HG03575 (cell line): Measurements from ENCODE around the gene GRIK2.

Experiments
- ATAC-seq: cut with Tn5 transposase; IDR thresholded peaks from one replicate; pipeline ENCODE4 v1.9.1; 2021; ENCODE audit not compliant: unreplicated experiment, insufficient number of reproducible peaks, low FRiP score; ENCODE audit errors: extremely low read depth

Gene GRIK2

GRCh38 chr6:101803136-101803535 is 409.6 kb downstream of the GRIK2 start:
- no peak for ATAC-seq

DNA sequence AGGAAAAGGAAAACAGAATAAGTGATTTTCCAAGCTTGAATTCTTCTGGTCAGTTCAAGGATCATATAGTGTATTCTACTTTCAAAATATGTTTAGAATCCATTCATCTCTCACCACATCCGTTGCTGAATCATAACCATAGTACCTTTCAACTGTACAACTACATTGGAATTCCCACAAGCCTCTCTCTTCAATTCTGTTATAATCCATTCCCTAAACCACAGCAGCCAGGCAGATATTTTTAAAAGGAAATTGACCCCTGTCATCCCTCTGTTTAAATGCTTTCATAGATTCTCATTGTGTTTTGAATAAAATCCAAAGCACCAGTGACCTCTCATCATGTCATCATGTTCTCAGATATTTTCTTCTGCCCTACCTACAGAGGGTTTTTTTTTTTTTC is 412.7 kb downstream of the GRIK2 start:
- no peak for ATAC-seq

GRCh38 chr6:101811108-101811507 is 417.6 kb downstream of the GRIK2 start:
- no peak for ATAC-seq

DNA sequence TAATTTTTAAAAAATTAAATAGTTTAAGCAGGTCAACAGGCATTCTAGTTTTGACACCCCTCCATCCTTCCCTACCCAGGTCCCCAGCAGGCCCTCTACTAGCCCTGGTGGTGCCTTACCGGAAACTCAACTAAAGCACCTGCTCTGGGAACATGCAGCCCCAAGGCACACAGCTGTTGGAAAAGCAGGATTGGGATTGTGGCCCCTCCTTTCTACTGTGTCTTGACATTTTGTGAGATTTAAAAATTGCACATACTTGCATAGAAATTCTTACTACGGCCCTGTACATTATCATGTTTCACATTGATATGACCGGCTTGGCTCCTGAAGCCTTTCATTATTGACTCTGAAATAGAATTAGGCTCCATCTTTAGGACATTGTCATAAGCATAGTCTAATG is 423.2 kb downstream of the GRIK2 start:
- ATAC-seq, result no peak

GRCh38 chr6:101818051-101818450 is 424.5 kb downstream of the GRIK2 start:
- no peak for ATAC-seq

- no peak for ATAC-seq
Measured at GRCh38 chr6:101824551-101825345, 431.2 kb downstream of the GRIK2 start.

- ATAC-seq, result no peak
Measured at GRCh38 chr6:101826269-101826668, 432.8 kb downstream of the GRIK2 start.

DNA sequence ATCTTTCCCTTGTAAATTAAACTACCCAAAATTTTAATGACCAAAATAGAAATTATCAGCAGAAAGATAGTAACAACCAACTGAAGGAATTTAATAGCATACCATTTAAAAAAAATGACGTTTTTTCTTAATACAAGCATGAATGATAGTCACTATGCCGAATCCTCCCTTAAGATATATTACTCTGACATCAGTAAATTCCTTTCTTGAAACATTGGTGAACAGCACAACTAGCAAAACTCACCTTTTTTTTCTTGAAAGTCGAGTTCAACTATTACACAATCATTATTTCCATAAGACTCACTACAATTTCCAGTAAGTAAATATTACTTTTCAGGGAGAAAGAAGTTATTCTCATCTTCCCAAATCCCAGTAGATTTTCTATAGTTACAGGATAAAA is 433.2 kb downstream of the GRIK2 start:
- no peak for ATAC-seq

DNA sequence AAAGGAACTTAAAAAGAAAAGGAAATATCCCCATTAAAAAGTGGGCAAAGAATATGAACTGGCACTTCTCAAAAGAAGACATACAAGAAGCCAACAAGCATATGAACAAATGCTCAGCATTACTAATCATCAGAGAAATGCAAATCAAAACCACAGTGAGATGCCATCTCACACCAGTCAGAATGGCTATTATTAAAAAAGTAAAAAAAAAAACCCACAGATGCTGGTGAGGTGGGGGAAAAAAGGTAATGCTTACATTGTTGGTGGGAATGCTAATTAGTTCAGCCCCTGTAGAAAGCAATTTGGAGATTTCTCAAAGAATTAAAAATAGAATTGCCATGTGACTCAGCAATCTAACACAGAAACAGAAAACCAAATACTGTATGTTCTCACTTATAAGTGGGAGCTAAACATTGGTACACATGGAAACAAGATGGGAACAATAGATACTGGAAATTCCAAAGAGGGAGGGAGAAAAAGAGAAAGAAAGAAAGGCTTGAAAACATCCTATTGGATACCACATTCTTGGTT is 437.1 kb downstream of the GRIK2 start:
- no peak for ATAC-seq

DNA sequence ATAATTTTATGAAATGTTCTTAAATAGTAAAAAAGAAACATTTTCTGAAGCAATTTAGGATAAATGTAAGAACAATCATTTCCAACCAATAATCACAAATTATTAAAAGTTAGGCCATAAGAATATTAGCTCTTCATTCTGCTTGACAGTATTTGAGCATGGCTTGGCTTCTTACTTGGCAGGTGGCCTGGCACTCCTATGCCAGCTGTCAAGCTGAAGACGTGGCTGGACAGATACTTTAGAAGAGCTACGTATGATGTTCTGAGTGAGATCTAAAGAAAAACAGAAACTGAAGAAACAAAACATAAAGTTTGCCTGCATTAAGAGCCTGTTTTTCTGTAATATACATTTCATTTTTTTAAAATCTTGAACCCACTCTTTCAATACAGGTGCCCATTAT is 438.9 kb downstream of the GRIK2 start:
- ATAC-seq, result no peak

GRCh38 chr6:101840100-101840499 is 446.6 kb downstream of the GRIK2 start:
- ATAC-seq, result no peak

DNA sequence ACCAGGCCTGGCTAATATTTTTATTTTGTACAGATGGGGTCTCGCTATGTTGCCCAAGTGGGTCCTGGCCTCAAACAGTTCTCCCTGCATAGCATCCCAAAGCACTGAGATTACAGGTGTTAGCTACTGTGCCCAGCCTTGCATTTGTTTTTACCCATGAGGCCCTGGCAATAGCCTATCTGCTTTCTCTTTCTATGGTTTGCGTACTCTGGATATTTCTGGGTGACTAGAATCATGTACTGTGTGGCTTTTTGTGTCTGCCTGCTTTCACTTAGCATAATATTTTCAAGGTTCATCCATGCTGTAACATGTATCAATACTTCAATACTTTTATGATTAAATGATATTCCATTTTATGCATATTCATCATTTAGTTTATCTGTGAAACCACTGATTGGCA is 451.7 kb downstream of the GRIK2 start:
- peak; percentile 32 for ATAC-seq

GRCh38 chr6:101845621-101846020 is 452.1 kb downstream of the GRIK2 start:
- peak; percentile 88 for ATAC-seq

GRCh38 chr6:101847690-101848089 is 454.2 kb downstream of the GRIK2 start:
- no peak for ATAC-seq

DNA sequence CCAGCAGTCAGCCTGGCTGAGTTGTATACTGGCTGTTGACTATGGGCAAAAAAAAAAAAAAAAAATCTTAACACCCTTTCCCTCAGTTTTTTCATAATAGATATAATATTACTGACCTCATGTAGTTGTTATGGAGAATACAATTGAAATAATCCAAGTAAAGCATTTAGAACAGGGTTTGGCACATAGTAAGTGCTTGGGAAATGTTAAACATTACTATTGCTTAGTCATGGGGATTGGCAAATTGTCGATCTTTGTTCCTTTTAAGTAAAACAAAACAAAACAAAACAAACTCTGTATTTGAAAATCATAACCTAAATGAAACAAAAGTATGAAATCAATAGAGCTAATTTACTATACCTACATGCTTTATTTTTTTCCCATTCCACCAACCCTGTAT is 458.4 kb downstream of the GRIK2 start:
- no peak for ATAC-seq

DNA sequence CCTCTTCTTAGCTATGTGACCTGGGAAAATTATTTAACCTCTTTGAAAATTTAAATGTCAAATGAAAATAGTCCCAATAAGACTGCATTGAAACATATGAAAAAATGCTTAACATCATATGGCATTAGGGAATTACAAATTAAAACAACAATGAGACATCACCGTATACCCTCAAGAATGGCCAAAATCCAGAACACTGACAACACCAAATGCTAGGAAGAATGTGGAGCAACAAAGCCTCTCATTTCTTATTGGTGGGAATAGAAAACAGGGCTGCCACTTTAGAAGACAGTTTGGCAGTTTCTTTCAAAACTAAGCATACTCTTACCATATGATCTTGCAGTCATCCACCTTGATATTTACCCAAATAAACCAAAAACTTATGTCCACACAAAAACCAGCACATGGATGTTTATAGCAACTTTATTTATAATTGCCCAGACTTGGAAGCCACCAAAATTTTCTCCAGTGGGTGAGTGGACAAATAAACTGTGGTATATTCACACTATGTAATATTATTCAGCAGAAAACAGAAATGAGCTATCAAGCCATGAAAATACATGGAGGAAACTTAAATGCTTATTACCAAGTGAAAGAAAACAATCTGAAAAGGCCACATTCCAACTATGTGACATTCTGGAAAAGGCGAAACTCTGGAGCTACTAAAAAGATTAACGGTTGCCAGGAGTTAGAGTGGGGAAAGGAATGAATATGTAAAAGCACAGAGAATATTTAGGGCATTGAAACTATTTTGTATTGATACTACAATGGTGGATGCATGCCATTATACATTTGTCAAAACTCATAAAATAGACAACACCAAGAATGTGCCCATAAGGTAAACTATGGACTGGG is 459.9 kb downstream of the GRIK2 start:
- no peak for ATAC-seq

- ATAC-seq, result no peak
Measured at GRCh38 chr6:101876431-101876830, 482.9 kb downstream of the GRIK2 start.

DNA sequence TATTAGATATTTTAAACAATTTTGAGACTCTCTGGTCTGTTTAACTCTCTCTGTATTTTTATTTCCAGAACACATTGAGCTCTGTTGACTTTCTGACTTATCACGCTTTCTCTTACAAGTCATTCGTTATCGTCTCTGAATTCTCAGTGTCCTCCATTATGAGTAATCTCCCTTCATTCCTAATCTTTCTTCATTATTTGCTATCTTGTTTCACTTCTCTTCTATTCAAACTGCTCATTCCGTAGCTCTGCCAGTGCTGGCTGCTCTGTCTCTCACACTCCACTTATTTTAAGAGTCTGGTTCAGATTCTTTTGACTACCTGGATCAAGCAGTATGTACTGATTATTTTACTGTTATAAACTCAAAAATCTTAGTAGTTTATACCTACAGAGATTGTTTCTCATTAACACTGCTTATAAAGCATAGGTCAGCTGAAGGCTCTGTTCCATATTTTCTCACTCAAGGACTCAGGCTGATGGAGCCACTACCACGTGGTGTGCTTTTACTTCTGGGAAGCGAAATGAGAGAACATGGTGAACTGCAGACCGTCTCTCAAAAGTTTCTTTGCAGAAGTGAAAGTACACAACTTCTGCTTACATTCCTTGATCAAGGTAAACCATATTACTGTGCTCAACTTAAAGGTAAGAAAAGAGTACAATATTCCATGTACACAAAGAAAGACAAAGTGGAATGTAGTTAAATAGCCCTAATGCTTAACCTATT is 485.2 kb downstream of the GRIK2 start:
- ATAC-seq, result no peak

- ATAC-seq, result no peak
Measured at GRCh38 chr6:101879782-101880181, 486.3 kb downstream of the GRIK2 start.
